Neural progenitor cell (in vitro differentiated cells): ENCODE data around the gene CHRNE.

ENCODE experiments used
- CTCF ChIP-seq: fragments of 200-600 bp; sonication (generic); IDR thresholded peaks from 2 replicates; pipeline ENCODE4 v1.5.1; 2017; ENCODE audit warnings: antibody characterized with exemption, mild to moderate bottlenecking
- EZH2phosphoT487 ChIP-seq: fragments of 200-600 bp; sonication (generic); IDR thresholded peaks from 2 replicates; pipeline ENCODE4 v1.6.1; 2017; ENCODE audit warnings: antibody characterized with exemption

- no peak for TF ChIP-seq EZH2phosphoT487
- no peak for TF ChIP-seq CTCF
Observed at GRCh38 chr17:4852567-4853207, 50.2 kb downstream of the CHRNE start.
